Osteoblast (primary cell): Measurements from ENCODE around the gene VRK1. TPM values are rescaled to one million over a fixed set of nuclear protein-coding genes. Genes with fewer than 3 reads are reported as not detected.

Experiments used
- DNase-seq: peaks from one replicate; pipeline ENCODE4 v3.0.0; 2011; ENCODE audit warnings: low spot score, mixed read lengths; ENCODE audit not compliant: insufficient read length; ENCODE audit errors: missing footprints
- H2AFZ ChIP-seq: 2 replicates; pipeline ENCODE4 v1.6.0; 2011; ENCODE audit warnings: mild to moderate bottlenecking, low read length
- H3K27ac ChIP-seq: 2 replicates; pipeline ENCODE4 v1.5.1; 2011; ENCODE audit warnings: mild to moderate bottlenecking, low read depth, low read length, moderate library complexity
- H3K27me3 ChIP-seq: 2 replicates; pipeline ENCODE4 v1.6.0; 2012; ENCODE audit warnings: mild to moderate bottlenecking, control low read depth, inconsistent platforms, low read length, moderate library complexity; ENCODE audit not compliant: insufficient read depth
- H3K36me3 ChIP-seq: 2 replicates; pipeline ENCODE4 v1.5.1; 2011; ENCODE audit warnings: mild to moderate bottlenecking, low read length, control low read depth, moderate library complexity; ENCODE audit not compliant: insufficient read depth
- H3K4me1 ChIP-seq: 2 replicates; pipeline ENCODE4 v1.5.1; 2011; ENCODE audit warnings: mild to moderate bottlenecking, low read length, control low read depth, moderate library complexity; ENCODE audit not compliant: insufficient read depth
- H3K4me2 ChIP-seq: 2 replicates; pipeline ENCODE4 v1.6.0; 2011; ENCODE audit warnings: mild to moderate bottlenecking, low read length; ENCODE audit not compliant: insufficient read depth
- H3K4me3 ChIP-seq: fragments of 200-600 bp; sonication (generic); 3 replicates; pipeline ENCODE4 v1.5.1; 2012; ENCODE audit warnings: mild to moderate bottlenecking, low read length, inconsistent platforms; ENCODE audit not compliant: insufficient read depth
- H3K79me2 ChIP-seq: 2 replicates; pipeline ENCODE4 v1.6.0; 2012; ENCODE audit warnings: mild to moderate bottlenecking, low read length, control low read depth, inconsistent platforms; ENCODE audit not compliant: insufficient read depth
- H3K9me3 ChIP-seq: 2 replicates; pipeline ENCODE4 v1.5.1; 2011; ENCODE audit warnings: low read depth, low read length, control low read depth
- H4K20me1 ChIP-seq: 2 replicates; pipeline ENCODE4 v1.6.0; 2012; ENCODE audit warnings: mild to moderate bottlenecking, low read length, control low read depth; ENCODE audit not compliant: insufficient read depth
- CTCF ChIP-seq: IDR thresholded peaks from 2 replicates; pipeline ENCODE4 v1.5.1; 2011; ENCODE audit warnings: mild to moderate bottlenecking, low read depth, low read length, moderate library complexity; ENCODE audit errors: extremely low read depth
- total RNA-seq: library from RNA; depleted of rRNA; stranded (reverse); fragments of >200 nt; gene quantifications from 2 replicates; pipeline ENCODE4 v1.2.3, GENCODE V29; 2012

The VRK1 gene
- total RNA-seq, 1 donor, result 24.2 TPM

- no peaks in the 10 kb centered on the region for H3K4me1 ChIP-seq
- H2AFZ ChIP-seq, result peak overlapping the region; percentile 36
- no peaks in the 10 kb centered on the region for H3K9me3 ChIP-seq
These were observed 55.7 kb downstream of the VRK1 start for GRCh38 chr14:96852823-96853422.

GRCh38 chr14:96858643-96859042, 61.5 kb downstream of the VRK1 start:
- TF ChIP-seq CTCF, result no peak

More at GRCh38 chr14:96852823-96853422, 55.7 kb downstream of the VRK1 start:
- Histone ChIP-seq H3K36me3 (no peaks in the 10 kb centered on the region), H3K27ac (no peak overlapping the region), H3K4me2 (no peak overlapping the region), H3K27me3 (no peaks in the 10 kb centered on the region), H3K79me2 (no peaks in the 10 kb centered on the region), H4K20me1 (no peaks in the 10 kb centered on the region), H3K4me3 (no peak overlapping the region)
- TF ChIP-seq CTCF, result peak; percentile 69
- peak; percentile 49 for DNase-seq

GRCh38 chr14:96861568-96862310, 64.6 kb downstream of the VRK1 start:
- no peak overlapping the region for H3K4me3 ChIP-seq
- H3K9me3 ChIP-seq, result no peaks in the 10 kb centered on the region
- H3K36me3 ChIP-seq, result no peaks in the 10 kb centered on the region
- H3K27me3 ChIP-seq, result no peaks in the 10 kb centered on the region
- H2AFZ ChIP-seq, result no peak overlapping the region
- no peak overlapping the region for H3K27ac ChIP-seq
- H3K4me1 ChIP-seq, result no peaks in the 10 kb centered on the region
- no peaks in the 10 kb centered on the region for H3K79me2 ChIP-seq
- no peak for DNase-seq
- no peak for TF ChIP-seq CTCF
- no peak overlapping the region for H3K4me2 ChIP-seq
- no peaks in the 10 kb centered on the region for H4K20me1 ChIP-seq

More at GRCh38 chr14:96858643-96859042, 61.5 kb downstream of the VRK1 start:
- H3K27ac ChIP-seq, result no peak overlapping the region
- H3K27me3 ChIP-seq, result no peaks in the 10 kb centered on the region
- H3K4me2 ChIP-seq, result no peak overlapping the region
- no peaks in the 10 kb centered on the region for H4K20me1 ChIP-seq
- no peak overlapping the region for H3K4me3 ChIP-seq
- H3K4me1 ChIP-seq, result no peaks in the 10 kb centered on the region
- no peak for DNase-seq
- H3K79me2 ChIP-seq, result no peaks in the 10 kb centered on the region
- no peak overlapping the region for H2AFZ ChIP-seq
- H3K9me3 ChIP-seq, result no peaks in the 10 kb centered on the region
- no peaks in the 10 kb centered on the region for H3K36me3 ChIP-seq

- peak overlapping the region; percentile 18 for H2AFZ ChIP-seq
- H3K9me3 ChIP-seq, result no peaks in the 10 kb centered on the region
- no peak overlapping the region for H3K4me2 ChIP-seq
- no peaks in the 10 kb centered on the region for H3K36me3 ChIP-seq
- H3K27ac ChIP-seq, result no peak overlapping the region
- H3K79me2 ChIP-seq, result no peaks in the 10 kb centered on the region
- no peaks in the 10 kb centered on the region for H3K4me1 ChIP-seq
- H4K20me1 ChIP-seq, result no peaks in the 10 kb centered on the region
- H3K27me3 ChIP-seq, result no peaks in the 10 kb centered on the region
- no peak overlapping the region for H3K4me3 ChIP-seq
- TF ChIP-seq CTCF, result no peak
- DNase-seq, result no peak
These were observed 66.3 kb downstream of the VRK1 start for GRCh38 chr14:96863327-96863985.
